Effector memory CD8-positive, alpha-beta T cell (primary cell): Measurements from ENCODE around the gene PLEKHH3.
A peak's percentile ranks its signal among the peaks of the same experiment; 100 is the strongest.
"Not testable (repeated sequence)": the region's sequence is repeated elsewhere in the genome, so short reads cannot be mapped to it uniquely, and the experiment has no call there.

Experiments used
- ATAC-seq: fragments of 150-1000 bp; cut with Tn5 transposase; replicated peaks from 2 replicates; pipeline ENCODE4 v1.10.0; 2021; ENCODE audit warnings: mild to moderate bottlenecking, moderate library complexity
- DNase-seq, 3 experiments: peaks; one replicate each; pipeline ENCODE4 v3.0.0; 2021
- H3K27ac Mint-ChIP-seq, 2 donors: one replicate each; pipeline ENCODE4 v1.8.0; 2022; ENCODE audit warnings: mild to moderate bottlenecking in 2 of 2, mixed read lengths in 2 of 2, moderate library complexity in 2 of 2
- H3K27me3 Mint-ChIP-seq, 2 donors: one replicate each; pipeline ENCODE4 v1.8.0; 2022; ENCODE audit warnings: mixed read lengths in 2 of 2
- H3K36me3 Mint-ChIP-seq: one replicate; pipeline ENCODE4 v1.8.0; 2022; ENCODE audit warnings: mild to moderate bottlenecking, moderate library complexity, mixed read lengths; ENCODE audit not compliant: insufficient read depth
- H3K4me1 Mint-ChIP-seq, 2 donors: one replicate each; pipeline ENCODE4 v1.8.0; 2022; ENCODE audit warnings: low read depth in 2 of 2, mixed read lengths in 2 of 2
- H3K4me3 Mint-ChIP-seq, 2 donors: one replicate each; pipeline ENCODE4 v1.8.0; 2022; ENCODE audit warnings: mild to moderate bottlenecking in 2 of 2, mixed read lengths in 2 of 2, moderate library complexity in 2 of 2
- H3K9me3 Mint-ChIP-seq, 2 donors: one replicate each; pipeline ENCODE4 v1.8.0; 2022; ENCODE audit warnings: mixed read lengths in 2 of 2

PLEKHH3 gene

GRCh38 chr17:42673885-42674754 is 2.7 kb downstream of the PLEKHH3 start:
- H3K27me3 Mint-ChIP-seq = peaks cover 26 to 73% of the 10 kb centered on the region in 2 donors
- H3K27ac Mint-ChIP-seq = peak overlapping the region in 1 of 2 donors; percentile 41
- no peak for ATAC-seq
- peaks cover 27 to 30% of the 10 kb centered on the region in 2 donors for H3K4me1 Mint-ChIP-seq
- DNase-seq = no peak
- no peaks in the 10 kb centered on the region for H3K9me3 Mint-ChIP-seq
- H3K36me3 Mint-ChIP-seq = peaks cover 10% of the 10 kb centered on the region
- peak overlapping the region; percentile 43 to 46 for H3K4me3 Mint-ChIP-seq

DNA sequence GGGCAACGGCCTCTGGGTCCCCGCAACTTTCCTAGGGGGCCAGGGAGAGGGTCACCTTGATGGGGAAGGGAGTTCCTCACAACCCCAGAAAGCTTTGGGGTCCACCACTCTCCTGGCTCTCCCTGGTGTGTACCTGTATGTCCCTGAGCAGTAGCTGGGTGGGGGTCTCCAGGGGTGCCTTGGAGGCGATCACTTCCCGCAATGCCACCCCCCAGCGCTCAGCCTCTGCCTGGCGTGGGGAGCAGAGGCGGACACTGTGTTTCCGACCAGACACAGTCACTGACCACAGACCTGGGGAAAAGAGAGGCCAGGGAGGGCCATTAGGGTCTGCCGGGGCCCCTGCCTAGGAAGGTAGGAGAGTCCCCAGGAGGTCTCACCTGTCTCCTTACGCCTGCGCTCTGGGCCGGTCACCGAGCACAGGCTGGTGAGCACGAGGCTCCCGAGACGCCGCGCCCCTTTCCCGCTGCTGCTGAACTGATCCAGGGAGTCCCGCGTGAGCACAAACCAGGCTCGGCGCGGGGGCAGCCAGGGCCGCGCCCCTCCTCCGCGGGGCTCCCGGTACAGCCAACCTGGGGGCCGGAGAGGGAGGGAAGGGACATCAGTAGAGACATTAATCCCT is 3.4 kb downstream of the PLEKHH3 start:
- Mint-ChIP-seq H3K4me1 (peaks cover 23 to 27% of the 10 kb centered on the region in 2 donors), H3K9me3 (no peaks in the 10 kb centered on the region)

DNA sequence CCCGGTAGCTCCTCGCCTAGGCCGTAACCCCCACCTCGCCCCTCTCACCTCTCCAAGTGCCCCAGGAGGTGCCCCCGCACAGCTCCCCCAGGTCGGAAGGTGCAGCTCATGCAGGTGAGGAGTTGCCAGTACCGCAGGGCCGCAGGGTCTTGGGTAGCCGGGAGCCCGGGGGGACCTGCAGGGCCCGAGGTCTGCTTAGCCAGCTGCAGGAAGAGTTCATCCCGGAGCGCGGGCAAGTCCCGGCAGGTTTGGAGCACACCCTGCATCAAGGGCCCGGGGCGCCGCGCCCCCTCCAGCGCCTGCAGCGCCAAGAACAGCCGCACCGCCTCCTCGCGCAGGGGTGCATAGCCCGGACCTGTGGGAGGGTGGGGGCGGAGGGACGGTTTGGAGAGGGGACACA is 4.8 kb downstream of the PLEKHH3 start:
- no peak for ATAC-seq
- peaks cover 8% of the 10 kb centered on the region for H3K36me3 Mint-ChIP-seq
- H3K4me3 Mint-ChIP-seq = peak overlapping the region in 1 of 2 donors; percentile 79
- no peaks in the 10 kb centered on the region for H3K9me3 Mint-ChIP-seq
- H3K27me3 Mint-ChIP-seq = peaks cover 24 to 72% of the 10 kb centered on the region in 2 donors
- peak overlapping the region in 1 of 2 donors; percentile 24 for H3K27ac Mint-ChIP-seq
- H3K4me1 Mint-ChIP-seq = peaks cover 14 to 21% of the 10 kb centered on the region in 2 donors
- no peak for DNase-seq

More for the DNA sequence above, 3.4 kb downstream of the PLEKHH3 start:
- DNase-seq (no peak), ATAC-seq (no peak)
- Mint-ChIP-seq H3K36me3 (peaks cover 10% of the 10 kb centered on the region), H3K27me3 (peaks cover 26 to 75% of the 10 kb centered on the region in 2 donors), H3K4me3 (no peak overlapping the region), H3K27ac (no peak overlapping the region)

DNA sequence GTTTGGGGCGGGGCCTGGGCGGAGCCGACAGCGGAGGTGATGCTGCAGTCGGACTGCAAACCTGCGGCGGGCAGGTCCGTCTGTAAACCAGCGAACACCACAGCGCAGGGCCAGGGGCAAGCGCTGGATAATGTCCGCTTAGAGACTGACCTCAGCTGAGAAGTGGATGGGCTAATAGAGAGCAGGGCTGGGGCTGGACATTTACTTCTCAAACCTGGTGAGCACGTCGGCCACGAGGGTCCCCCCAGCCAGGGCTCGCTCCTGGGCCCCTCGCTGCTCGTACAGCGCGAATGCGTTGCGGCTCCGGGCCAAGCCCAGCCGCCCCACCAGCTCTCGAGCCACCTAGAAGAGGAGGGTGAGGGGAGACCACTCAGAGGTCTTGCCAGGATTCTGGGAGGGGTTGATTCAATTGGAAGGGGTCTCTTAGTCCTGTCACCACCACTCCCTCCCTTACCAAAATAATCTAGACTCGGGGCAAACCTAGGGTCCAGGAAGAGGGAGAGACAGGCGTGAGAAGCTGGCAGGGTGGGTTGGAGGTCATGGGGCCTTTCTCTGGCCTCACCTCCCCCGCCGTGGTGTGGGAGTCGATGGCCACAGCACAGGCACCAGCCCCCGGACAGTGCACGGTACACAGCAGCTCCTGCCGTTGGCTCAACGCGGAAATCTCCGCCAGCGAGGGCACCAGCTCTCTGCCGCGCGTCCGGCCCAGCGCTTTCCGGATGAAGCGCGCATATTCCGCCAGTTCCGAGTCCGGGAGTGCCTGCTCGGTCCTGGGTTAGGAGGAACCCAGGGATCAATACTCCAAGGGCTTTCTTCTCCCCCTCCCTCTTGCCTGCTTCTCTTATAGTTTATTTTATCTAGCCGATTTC is 5.8 kb downstream of the PLEKHH3 start:
- DNase-seq = no peak
- Mint-ChIP-seq H3K36me3 (peaks cover 13% of the 10 kb centered on the region), H3K27ac (peak overlapping the region; percentile 6 to 24), H3K4me3 (peak overlapping the region; percentile 76 to 79), H3K9me3 (no peaks in the 10 kb centered on the region), H3K27me3 (peaks cover 20 to 61% of the 10 kb centered on the region in 2 donors), H3K4me1 (peaks cover 8 to 16% of the 10 kb centered on the region in 2 donors)
- ATAC-seq = no peak

GRCh38 chr17:42669977-42670788 is 6.6 kb downstream of the PLEKHH3 start:
- Mint-ChIP-seq H3K27me3 (peaks cover 19 to 56% of the 10 kb centered on the region in 2 donors), H3K36me3 (peaks cover 16% of the 10 kb centered on the region), H3K4me3 (peak overlapping the region; percentile 76 to 79), H3K9me3 (no peaks in the 10 kb centered on the region), H3K27ac (no peak overlapping the region), H3K4me1 (peaks cover 8 to 16% of the 10 kb centered on the region in 2 donors)
- DNase-seq (peak in 2 of 3 experiments; percentile 45 to 50), ATAC-seq (peak; percentile 84)

DNA sequence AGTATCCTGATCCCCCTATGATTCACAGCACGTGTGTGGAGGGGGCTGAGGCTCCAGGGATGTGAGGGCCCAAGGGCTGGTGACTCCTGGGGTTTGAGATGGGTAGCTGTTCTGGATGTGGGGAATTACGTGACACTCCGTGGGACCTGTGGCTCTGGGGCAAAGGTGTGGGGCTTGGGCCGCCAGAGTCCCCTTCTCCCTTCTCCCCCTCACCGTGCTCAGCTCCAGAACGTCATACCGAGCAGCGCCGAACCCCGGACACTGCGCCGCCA is 7.2 kb downstream of the PLEKHH3 start:
- ATAC-seq (no peak), DNase-seq (no peak)
- H3K27ac Mint-ChIP-seq = peak overlapping the region in 1 of 2 donors; percentile 20
- H3K27me3 Mint-ChIP-seq = peaks cover 14 to 50% of the 10 kb centered on the region in 2 donors
- H3K4me3 Mint-ChIP-seq = peak overlapping the region; percentile 47 to 57
- peaks cover 8 to 14% of the 10 kb centered on the region in 2 donors for H3K4me1 Mint-ChIP-seq
- peaks cover 16% of the 10 kb centered on the region for H3K36me3 Mint-ChIP-seq
- no peaks in the 10 kb centered on the region for H3K9me3 Mint-ChIP-seq

GRCh38 chr17:42667088-42667951 is 9.5 kb downstream of the PLEKHH3 start:
- Mint-ChIP-seq H3K27ac (no peak overlapping the region), H3K4me1 (peaks cover 3 to 9% of the 10 kb centered on the region in 2 donors), H3K9me3 (no peaks in the 10 kb centered on the region), H3K36me3 (peaks cover 14% of the 10 kb centered on the region), H3K27me3 (peaks cover 7 to 32% of the 10 kb centered on the region in 2 donors), H3K4me3 (no peak overlapping the region)
- DNase-seq (no peak), ATAC-seq (no peak)

GRCh38 chr17:42666126-42666525 is 10.7 kb downstream of the PLEKHH3 start:
- peaks cover 0 to 21% of the 10 kb centered on the region in 2 donors for H3K27me3 Mint-ChIP-seq
- not testable (repeated sequence) for ATAC-seq, H3K27ac Mint-ChIP-seq, DNase-seq, H3K4me1 Mint-ChIP-seq, H3K9me3 Mint-ChIP-seq, H3K4me3 Mint-ChIP-seq
- peaks cover 14% of the 10 kb centered on the region for H3K36me3 Mint-ChIP-seq

GRCh38 chr17:42665581-42666001 is 11.2 kb downstream of the PLEKHH3 start:
- Mint-ChIP-seq H3K27me3 (peaks cover 0 to 15% of the 10 kb centered on the region in 2 donors), H3K4me3 (peak overlapping the region in 1 of 2 donors; percentile 7), H3K27ac (no peak overlapping the region), H3K36me3 (peaks cover 14% of the 10 kb centered on the region), H3K9me3 (no peaks in the 10 kb centered on the region), H3K4me1 (peaks cover 0 to 5% of the 10 kb centered on the region in 2 donors)
- ATAC-seq (no peak), DNase-seq (no peak)

DNA sequence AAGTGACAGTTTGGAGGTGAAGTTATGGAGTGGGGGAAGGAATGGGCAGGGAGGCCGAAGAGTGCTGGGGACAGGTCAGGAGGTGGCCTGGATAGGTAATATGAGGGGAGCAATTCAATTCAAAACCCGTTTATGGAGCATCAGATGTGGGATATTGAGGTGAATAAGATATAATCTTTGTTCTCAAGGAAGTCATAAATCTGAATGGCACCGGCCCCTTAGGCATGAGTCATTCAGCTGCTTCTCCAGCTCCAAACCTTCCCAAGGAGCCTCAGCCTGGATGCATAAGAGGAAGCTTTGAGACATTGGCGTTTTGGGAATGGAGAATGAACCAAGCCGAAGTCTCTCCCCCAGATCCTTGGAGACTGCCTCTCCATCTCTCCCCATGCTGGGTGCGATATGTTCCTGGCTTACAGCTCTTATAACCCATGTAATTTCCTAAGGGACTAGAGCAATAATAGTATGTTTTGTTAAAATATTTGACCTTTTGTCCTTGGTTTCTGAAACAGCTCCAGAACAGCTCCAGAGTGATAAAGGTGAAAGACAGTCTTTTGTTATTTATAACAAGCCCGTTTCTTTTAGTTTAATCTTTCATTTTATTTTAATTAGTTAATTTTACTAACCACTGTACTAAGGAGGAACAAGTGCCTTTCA is 16.0 kb downstream of the PLEKHH3 start:
- Mint-ChIP-seq H3K9me3 (no peaks in the 10 kb centered on the region), H3K4me3 (no peak overlapping the region), H3K36me3 (peaks cover 5% of the 10 kb centered on the region), H3K4me1 (peaks cover 9 to 16% of the 10 kb centered on the region in 2 donors), H3K27ac (no peak overlapping the region), H3K27me3 (no peaks in the 10 kb centered on the region)
- DNase-seq (no peak), ATAC-seq (no peak)

GRCh38 chr17:42659932-42660274 is 16.9 kb downstream of the PLEKHH3 start:
- not testable (repeated sequence) for H3K27me3 Mint-ChIP-seq, H3K9me3 Mint-ChIP-seq, DNase-seq, H3K36me3 Mint-ChIP-seq, H3K27ac Mint-ChIP-seq, ATAC-seq
- Mint-ChIP-seq H3K4me1 (peaks cover 9 to 21% of the 10 kb centered on the region in 2 donors), H3K4me3 (peak overlapping the region; percentile 90 to 91)
